ENCODE results near the gene ZNF91. TPM values are rescaled to one million over a fixed set of nuclear protein-coding genes. Genes with fewer than 3 reads are reported as not detected.

Gene ZNF91
- total RNA-seq, 1 donor from 2014 or later: 91.2 TPM

Other genes starting within 250 kb of the ZNF91 start
- 1.7 TPM for gene ZNF724, start 145.1 kb downstream of the ZNF91 start, total RNA-seq